GM18870 (cell line): ENCODE results near the gene NPL.

Experiments used
- ATAC-seq: cut with Tn5 transposase; IDR thresholded peaks from one replicate; pipeline ENCODE4 v1.9.1; 2021; ENCODE audit warnings: moderate library complexity; ENCODE audit not compliant: unreplicated experiment

The NPL gene

GRCh38 chr1:182861994-182862393, 72.4 kb downstream of the NPL start:
- no peak for ATAC-seq

GRCh38 chr1:182862827-182863226, 73.3 kb downstream of the NPL start:
- no peak for ATAC-seq

GRCh38 chr1:182863940-182864339, 74.4 kb downstream of the NPL start:
- ATAC-seq: no peak

GRCh38 chr1:182867861-182868260, 78.3 kb downstream of the NPL start:
- no peak for ATAC-seq

GRCh38 chr1:182869241-182869666, 79.7 kb downstream of the NPL start:
- ATAC-seq: no peak

- no peak for ATAC-seq
Observed at GRCh38 chr1:182872881-182873280, 83.3 kb downstream of the NPL start.

- no peak for ATAC-seq
Observed at GRCh38 chr1:182875889-182876288, 86.3 kb downstream of the NPL start.

- no peak for ATAC-seq
Observed at GRCh38 chr1:182877331-182877730, 87.8 kb downstream of the NPL start.

- no peak for ATAC-seq
Observed at GRCh38 chr1:182877842-182878241, 88.3 kb downstream of the NPL start.
